Erythroblast (primary cell): Measurements from ENCODE around the gene PAWR.

Source experiments
- GATA1 ChIP-seq: IDR thresholded peaks from 2 replicates; pipeline ENCODE4 v1.6.1; 2011; ENCODE audit warnings: low read depth, mild to moderate bottlenecking, control low read depth, low read length, moderate library complexity
- POLR2A ChIP-seq: IDR thresholded peaks from 2 replicates; pipeline ENCODE4 v1.6.1; 2011; ENCODE audit warnings: mild to moderate bottlenecking, low read length

GRCh38 chr12:79548610-79548924 lies 142.2 kb downstream of the PAWR start:
- no peak for TF ChIP-seq POLR2A
- no peak for TF ChIP-seq GATA1
